NK-92 (cell line): ENCODE measurements around the gene TPO.
"Not testable (repeated sequence)": the region's sequence is repeated elsewhere in the genome, so short reads cannot be mapped to it uniquely, and the experiment has no call there.

Experiments
- DNase-seq: peaks from one replicate; lab custom pipeline; 2025; ENCODE audit not compliant: unreplicated experiment; lab: John Stamatoyannopoulos, UW

Gene TPO

GRCh38 chr2:1577846-1578245 is 164.6 kb downstream of the TPO start:
- no peak for DNase-seq

DNA sequence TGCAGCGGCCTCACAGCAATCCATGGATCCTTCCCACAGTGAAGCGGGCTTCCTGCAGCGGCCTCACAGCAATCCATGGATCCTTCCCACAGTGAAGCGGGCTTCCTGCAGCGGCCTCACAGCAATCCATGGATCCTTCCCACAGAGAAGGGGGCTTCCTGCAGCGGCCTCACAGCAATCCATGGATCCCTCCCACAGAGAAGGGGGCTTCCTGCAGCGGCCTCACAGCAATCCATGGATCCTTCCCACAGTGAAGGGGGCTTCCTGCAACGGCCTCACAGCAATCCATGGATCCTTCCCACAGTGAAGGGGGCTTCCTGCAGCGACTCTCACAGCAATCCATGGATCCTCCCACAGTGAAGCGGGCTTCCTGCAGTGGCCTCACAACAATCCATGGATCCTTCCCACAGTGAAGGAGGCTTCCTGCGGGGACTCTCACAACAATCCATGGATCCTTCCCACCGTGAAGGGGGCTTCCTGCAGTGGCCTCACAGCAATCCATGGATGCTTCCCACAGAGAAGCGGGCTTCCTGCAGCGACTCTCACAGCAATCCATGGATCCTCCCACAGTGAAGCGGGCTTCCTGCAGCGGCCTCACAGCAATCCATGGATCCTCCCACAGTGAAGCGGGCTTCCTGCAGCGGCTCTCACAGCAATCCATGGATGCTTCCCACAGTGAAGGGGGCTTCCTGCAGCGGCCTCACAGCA is 168.1 kb downstream of the TPO start:
- not testable (repeated sequence) for DNase-seq

DNA sequence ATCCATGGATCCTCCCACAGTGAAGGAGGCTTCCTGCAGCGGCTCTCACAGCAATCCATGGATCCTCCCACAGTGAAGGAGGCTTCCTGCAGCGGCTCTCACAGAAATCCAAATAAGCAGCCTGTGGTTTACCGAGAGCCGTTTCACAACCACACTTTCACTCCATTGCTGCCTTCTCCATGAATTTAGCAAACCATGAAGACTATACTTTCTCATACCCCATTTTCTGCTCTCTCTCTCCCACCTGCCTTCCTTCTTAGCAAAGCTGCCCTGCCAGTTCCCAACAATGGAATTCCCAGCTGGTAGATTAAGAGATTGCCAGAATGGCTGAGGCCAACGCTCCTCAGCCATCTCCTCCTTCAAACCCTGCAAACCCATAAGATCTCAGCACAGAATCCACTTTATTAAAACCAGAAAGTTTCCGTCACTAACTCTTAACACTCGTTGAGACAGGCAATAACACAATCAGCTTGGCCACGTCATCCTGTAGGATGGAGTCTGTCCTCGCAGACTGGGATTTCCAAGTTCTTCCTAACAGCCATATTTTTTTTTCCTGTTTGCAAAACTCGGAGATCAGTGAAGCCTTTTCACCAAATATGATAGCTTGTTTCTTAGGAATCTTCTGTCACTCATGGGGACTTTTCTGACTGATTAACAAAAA is 168.8 kb downstream of the TPO start:
- DNase-seq = no peak

DNA sequence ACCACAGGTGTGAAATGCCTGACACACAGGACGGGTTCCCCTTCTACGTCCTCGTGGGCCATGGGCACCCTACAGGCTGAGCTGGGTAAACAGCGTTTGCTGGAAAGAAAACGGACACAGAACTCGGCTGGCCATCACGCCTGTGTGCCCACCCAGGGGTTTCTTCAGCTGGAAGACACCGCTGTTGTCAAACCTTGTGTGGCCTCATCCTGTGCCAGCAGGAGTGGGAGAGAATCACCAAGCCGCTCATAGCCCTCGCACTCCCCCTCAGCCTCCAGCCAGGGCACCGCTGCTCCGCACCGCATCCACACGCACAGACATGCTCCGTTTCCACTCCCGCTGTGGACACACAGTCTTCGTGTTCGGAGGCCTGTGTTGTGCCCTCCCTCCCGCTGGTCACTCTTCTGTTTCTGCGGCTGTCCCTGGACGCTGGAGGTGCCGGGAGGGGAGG is 169.7 kb downstream of the TPO start:
- DNase-seq = no peak

DNA sequence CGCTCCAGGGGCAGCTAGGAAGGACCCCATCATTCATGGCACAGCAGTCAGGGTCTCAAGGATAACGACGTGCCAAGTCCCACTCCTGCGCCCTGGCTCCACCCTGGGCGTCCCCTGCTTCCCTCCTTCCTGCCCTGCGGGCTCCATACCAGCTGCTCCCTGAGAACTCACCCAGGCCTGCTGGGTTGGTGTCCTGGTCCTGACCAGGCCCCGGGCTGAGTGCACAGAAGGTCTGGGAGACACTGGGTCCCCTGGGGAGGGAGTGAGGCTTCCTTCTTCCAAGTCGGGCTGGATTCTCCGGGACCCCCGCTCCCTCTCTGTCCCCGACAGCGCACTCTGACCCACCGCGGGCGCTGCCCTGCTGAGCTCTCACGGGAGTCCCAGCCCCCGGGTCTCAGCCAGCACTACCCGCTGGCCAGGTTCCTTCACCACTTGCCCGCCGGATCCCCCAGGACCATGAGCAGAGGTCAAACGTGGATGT is 170.8 kb downstream of the TPO start:
- DNase-seq = no peak

GRCh38 chr2:1584691-1585485 is 171.6 kb downstream of the TPO start:
- no peak for DNase-seq

- DNase-seq = no peak
These were observed 172.4 kb downstream of the TPO start for GRCh38 chr2:1585635-1586034.

DNA sequence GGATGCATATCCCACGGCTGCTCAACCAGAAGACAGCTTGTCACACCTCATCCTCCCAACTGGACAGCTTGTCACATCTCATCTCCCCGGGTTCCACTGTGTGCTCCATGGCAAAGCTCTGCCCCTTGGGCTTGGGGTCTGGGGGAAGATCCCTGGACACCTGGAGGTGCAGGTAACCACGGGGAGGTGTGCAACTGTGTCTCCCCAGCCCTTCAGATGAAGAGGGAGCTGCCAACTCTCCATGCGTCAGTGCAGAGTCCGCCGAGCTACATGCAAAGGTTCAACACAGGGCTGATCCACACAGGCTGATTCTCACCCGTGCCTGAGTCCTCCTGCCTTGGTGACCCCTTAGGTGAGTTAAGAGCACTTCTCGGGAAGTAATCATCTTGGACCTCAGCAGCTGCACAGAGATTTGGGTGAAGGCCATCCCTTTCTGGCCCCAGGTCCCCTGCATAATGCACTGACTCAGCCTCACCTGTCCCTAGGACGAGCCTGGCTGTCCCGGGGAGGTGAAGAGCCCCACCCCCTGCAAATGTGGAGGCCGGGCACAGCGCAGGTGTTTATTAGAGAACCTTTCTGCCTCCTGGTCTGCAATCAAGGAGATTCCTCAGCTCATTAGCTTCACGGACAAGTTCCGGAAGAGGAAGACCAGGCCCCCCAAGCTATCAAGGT is 173.1 kb downstream of the TPO start:
- DNase-seq = no peak

DNA sequence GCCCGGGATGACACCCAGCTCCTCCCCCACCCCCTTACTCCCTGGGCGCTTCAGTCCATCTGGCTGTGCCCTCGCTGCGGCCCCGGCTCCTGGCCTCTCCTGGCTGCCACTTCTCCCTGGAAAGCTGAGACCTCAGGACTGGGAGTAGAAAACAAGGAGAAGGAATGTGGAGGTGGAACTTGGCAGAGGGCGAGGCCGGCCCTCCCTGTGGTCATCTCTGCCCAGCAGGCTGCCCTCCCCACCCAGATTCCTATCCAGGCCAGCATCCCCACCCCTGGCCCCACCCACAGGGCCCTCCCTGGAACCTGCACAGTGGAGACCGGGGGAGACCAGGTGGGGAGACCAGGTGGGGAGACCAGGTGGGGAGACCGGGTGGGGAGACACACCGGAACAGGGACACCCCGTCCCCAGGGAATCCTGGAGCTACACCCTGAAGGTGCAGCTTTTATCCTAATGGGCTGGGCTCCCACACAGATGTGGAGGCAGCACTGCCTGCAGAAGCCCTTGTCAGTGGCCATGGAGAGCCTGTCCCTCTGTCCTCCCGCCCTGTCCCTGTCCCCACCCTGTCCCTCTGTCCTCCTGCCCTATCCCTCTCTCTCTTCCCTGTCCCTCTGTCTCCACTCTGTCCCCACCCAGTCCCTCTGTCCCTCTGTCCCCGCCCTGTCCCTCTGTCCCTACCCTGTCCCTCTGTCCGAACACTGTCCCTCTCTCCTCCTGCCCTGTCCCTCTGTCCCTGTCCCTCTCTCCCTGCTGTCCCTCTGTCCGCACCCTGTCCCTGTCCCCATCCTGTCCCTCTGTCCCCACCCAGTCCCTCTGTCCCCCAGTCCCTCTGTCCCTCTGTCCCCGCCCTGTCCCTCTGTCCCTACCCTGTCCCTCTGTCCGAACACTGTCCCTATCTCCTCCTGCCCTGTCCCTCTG is 173.9 kb downstream of the TPO start:
- DNase-seq = no peak

DNA sequence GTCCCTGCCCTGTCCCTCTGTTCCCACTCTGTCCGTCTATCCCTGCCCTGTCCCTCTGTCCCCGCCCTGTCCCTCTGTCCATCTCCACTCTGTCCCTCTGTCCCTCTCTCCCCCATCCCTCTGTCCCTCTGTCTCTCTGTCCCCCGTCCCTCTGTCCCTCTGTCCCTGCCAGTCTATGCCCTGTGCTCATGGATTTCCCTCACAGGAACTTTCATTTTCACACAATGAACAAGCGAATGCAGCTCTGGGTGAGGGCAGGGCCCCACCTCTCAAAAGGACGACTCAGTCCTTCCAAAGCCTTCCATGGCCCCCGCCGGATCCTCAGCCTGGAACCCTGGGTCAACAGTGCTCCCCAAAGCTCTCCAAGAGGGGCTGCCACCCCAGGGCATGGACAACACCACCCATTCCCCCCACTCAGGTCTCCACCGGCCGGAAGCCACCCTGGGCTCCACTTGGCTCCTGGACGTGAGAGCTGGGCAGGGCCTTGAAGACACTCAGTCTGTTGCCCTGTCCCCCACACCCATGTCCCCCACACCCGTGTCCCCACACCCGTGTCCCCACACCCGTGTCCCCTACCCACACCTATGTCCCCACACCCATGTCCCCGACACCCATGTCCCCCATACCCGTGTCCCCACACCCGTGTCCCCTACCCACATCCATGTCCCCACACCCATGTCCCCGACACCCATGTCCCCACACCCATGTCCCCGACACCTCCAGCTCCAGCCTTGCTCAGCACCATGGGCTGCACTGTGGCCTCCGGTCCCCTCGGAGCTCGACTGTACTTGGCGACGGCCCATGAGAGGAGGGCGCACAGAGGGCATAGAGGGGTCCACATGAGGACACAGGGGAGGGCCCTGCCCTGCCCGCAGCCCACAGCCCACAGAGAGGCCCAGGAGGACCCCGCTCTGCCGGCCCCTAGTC is 175.1 kb downstream of the TPO start:
- DNase-seq = no peak

DNA sequence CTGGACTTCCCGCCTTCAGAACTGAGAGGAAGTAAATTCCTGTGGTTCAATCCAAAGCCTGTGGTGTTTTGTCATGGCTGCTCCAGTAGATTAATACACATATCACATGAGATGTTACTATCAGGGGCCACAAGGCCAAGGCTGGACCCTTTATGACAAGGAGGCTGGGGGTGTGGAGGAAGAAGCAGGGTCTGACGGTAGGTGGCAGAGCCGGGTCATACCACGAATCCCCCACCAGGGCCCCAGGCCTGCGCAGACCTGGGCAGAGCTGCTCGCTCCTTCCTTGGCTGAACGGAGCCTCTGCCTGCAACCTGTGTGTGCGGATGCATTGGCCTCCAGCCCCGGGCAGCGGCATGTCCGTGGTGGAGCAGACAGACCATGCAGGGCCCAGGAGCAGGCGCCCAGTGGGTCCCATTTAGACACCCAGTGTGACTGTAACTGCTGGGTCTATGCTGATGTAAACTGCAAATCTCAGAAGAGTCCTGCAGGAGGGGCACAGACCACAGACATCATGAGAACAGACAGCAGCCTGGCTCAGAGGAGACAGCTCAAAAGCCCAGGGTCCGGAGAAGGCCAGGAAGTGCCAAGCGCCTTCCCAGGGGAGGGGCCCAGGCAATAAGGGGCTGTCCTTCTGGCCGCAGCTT is 175.8 kb downstream of the TPO start:
- no peak for DNase-seq

GRCh38 chr2:1590596-1591460 is 177.6 kb downstream of the TPO start:
- DNase-seq = no peak

DNA sequence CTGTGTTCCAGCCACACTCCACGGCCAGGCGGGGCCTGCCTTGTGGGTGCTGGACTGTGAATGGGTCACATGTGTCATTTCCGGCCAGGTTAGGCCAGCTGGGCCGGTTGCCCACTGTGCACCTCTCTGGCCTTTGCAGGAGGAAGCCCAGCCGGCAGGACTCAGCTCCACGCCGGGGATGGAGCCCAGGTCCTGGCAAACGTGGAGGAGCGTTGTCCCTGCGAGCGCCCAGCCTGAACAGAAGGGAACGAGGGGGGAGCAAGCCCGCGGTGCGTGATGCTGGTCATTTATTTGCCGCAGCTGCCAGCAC is 178.2 kb downstream of the TPO start:
- no peak for DNase-seq
